ENCODE results near the gene GSX2. TPM values are rescaled to one million over a fixed set of nuclear protein-coding genes. Genes with fewer than 3 reads are reported as not detected.

GSX2 gene
- total and polyA plus RNA-seq, 2 of the 13 experiments (the other 11 are each of a cell fraction or from before 2014, with no cell fraction given): not detected

DNA sequence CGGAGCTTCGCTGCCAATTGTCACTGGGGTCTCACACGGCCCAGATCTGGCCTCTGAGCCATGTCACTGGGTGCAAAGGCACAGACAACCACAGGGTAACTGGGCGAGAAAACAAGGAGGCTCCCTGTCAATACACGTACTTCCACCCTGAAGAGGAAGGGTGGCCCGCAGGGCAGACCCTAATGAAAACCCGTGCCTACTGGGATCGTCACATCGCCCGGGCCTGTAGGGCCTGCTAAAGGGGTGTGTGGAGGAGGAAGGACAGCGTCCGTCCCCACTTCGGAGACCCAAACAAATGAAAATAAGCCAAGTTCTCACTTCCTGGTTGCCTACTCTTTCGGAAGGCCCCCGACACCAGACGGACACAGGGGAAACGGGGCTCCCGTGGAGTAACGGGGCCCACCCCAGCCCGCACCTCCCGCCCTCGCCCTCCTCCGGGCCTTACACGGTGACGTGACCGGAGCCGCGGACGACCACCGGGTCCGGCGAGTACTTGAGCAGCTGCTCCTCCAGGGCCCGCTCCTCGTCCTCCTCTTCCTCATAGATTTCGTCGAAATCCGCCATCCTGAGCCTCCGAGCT is 36.1 kb upstream of the GSX2 start (continued):
- TF ChIP-seq, protein P1, sequence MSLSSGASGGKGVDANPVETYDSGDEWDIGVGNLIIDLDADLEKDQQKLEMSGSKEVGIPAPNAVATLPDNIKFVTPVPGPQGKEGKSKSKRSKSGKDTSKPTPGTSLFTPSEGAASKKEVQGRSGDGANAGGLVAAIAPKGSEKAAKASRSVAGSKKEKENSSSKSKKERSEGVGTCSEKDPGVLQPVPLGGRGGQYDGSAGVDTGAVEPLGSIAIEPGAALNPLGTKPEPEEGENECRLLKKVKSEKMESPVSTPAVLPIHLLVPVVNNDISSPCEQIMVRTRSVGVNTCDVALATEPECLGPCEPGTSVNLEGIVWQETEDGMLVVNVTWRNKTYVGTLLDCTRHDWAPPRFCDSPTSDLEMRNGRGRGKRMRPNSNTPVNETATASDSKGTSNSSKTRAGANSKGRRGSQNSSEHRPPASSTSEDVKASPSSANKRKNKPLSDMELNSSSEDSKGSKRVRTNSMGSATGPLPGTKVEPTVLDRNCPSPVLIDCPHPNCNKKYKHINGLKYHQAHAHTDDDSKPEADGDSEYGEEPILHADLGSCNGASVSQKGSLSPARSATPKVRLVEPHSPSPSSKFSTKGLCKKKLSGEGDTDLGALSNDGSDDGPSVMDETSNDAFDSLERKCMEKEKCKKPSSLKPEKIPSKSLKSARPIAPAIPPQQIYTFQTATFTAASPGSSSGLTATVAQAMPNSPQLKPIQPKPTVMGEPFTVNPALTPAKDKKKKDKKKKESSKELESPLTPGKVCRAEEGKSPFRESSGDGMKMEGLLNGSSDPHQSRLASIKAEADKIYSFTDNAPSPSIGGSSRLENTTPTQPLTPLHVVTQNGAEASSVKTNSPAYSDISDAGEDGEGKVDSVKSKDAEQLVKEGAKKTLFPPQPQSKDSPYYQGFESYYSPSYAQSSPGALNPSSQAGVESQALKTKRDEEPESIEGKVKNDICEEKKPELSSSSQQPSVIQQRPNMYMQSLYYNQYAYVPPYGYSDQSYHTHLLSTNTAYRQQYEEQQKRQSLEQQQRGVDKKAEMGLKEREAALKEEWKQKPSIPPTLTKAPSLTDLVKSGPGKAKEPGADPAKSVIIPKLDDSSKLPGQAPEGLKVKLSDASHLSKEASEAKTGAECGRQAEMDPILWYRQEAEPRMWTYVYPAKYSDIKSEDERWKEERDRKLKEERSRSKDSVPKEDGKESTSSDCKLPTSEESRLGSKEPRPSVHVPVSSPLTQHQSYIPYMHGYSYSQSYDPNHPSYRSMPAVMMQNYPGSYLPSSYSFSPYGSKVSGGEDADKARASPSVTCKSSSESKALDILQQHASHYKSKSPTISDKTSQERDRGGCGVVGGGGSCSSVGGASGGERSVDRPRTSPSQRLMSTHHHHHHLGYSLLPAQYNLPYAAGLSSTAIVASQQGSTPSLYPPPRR (CRISPR knock-in tag; IDR thresholded peaks at IDR 0.05; ENCODE audit: borderline replicate concordance): no peak
- TF ChIP-seq RBM39 (IDR thresholded peaks at IDR 0.05; ENCODE audit: low read depth, low read length, poor library complexity, severe bottlenecking) (peak; percentile 2), FOXO1 (CRISPR knock-in tag; IDR thresholded peaks at IDR 0.05) (no peak), MXD4 (CRISPR knock-in tag; IDR thresholded peaks at IDR 0.05) (no peak), ZNF605 (CRISPR knock-in tag; IDR thresholded peaks at IDR 0.05) (no peak), SKI (IDR thresholded peaks at IDR 0.05; ENCODE audit: partially characterized antibody) (no peak), ZNF589 (CRISPR knock-in tag; conservative IDR thresholded peaks at IDR 0.05) (no peak), PTBP1 (IDR thresholded peaks at IDR 0.05; ENCODE audit: low read depth, low read length, poor library complexity, severe bottlenecking) (peak; percentile 27), FOXA1 (IDR thresholded peaks at IDR 0.05) (no peak), FOXA1 (CRISPR knock-in tag; IDR thresholded peaks at IDR 0.05) (no peak), NAIF1 (CRISPR knock-in tag; IDR thresholded peaks at IDR 0.05; ENCODE audit: borderline replicate concordance) (no peak), ZNF607 (CRISPR knock-in tag; IDR thresholded peaks at IDR 0.05; ENCODE audit: borderline replicate concordance) (no peak), NFKBIZ (CRISPR knock-in tag; IDR thresholded peaks at IDR 0.05) (no peak), FLYWCH1 (CRISPR knock-in tag; IDR thresholded peaks at IDR 0.05) (no peak), ZNF329 (CRISPR knock-in tag; IDR thresholded peaks at IDR 0.05; ENCODE audit: low read depth) (0 out of 2 replicates have a peak, but pooled peaks have one; percentile 30), ZNF891 (CRISPR knock-in tag; IDR thresholded peaks at IDR 0.05) (0 out of 2 replicates have a peak, but pooled peaks have one; percentile 41), ZNF225 (CRISPR knock-in tag; IDR thresholded peaks at IDR 0.05) (0 out of 2 replicates have a peak, but pooled peaks have one; percentile 38), ZFP90 (CRISPR knock-in tag; IDR thresholded peaks at IDR 0.05; ENCODE audit: borderline replicate concordance) (no peak), SOX6 (IDR thresholded peaks at IDR 0.05) (no peak), SOX6 (CRISPR knock-in tag; IDR thresholded peaks at IDR 0.05) (no peak), ETV5 (CRISPR knock-in tag; IDR thresholded peaks at IDR 0.05; ENCODE audit: borderline replicate concordance) (no peak), TEAD2 (CRISPR knock-in tag; IDR thresholded peaks at IDR 0.05) (no peak), HOXA7 (CRISPR knock-in tag; IDR thresholded peaks at IDR 0.05) (no peak)
- TF ChIP-seq, protein P2, sequence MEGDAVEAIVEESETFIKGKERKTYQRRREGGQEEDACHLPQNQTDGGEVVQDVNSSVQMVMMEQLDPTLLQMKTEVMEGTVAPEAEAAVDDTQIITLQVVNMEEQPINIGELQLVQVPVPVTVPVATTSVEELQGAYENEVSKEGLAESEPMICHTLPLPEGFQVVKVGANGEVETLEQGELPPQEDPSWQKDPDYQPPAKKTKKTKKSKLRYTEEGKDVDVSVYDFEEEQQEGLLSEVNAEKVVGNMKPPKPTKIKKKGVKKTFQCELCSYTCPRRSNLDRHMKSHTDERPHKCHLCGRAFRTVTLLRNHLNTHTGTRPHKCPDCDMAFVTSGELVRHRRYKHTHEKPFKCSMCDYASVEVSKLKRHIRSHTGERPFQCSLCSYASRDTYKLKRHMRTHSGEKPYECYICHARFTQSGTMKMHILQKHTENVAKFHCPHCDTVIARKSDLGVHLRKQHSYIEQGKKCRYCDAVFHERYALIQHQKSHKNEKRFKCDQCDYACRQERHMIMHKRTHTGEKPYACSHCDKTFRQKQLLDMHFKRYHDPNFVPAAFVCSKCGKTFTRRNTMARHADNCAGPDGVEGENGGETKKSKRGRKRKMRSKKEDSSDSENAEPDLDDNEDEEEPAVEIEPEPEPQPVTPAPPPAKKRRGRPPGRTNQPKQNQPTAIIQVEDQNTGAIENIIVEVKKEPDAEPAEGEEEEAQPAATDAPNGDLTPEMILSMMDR (CRISPR knock-in tag; IDR thresholded peaks at IDR 0.05): no peak
- TF ChIP-seq, protein P3, sequence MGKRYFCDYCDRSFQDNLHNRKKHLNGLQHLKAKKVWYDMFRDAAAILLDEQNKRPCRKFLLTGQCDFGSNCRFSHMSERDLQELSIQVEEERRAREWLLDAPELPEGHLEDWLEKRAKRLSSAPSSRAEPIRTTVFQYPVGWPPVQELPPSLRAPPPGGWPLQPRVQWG (CRISPR knock-in tag; IDR thresholded peaks at IDR 0.05; ENCODE audit: borderline replicate concordance, low read depth): no peak

Measured in HepG2 (cell line).